Stimulated activated naive CD4-positive, alpha-beta T cell (primary cell): ENCODE measurements around the gene CD37.
"Not testable (repeated sequence)": the region's sequence is repeated elsewhere in the genome, so short reads cannot be mapped to it uniquely, and the experiment has no call there.

Experiments
- DNase-seq, 6 experiments: peaks; one replicate each; lab custom pipeline; 2025; lab: John Stamatoyannopoulos, UW

Gene CD37

DNA sequence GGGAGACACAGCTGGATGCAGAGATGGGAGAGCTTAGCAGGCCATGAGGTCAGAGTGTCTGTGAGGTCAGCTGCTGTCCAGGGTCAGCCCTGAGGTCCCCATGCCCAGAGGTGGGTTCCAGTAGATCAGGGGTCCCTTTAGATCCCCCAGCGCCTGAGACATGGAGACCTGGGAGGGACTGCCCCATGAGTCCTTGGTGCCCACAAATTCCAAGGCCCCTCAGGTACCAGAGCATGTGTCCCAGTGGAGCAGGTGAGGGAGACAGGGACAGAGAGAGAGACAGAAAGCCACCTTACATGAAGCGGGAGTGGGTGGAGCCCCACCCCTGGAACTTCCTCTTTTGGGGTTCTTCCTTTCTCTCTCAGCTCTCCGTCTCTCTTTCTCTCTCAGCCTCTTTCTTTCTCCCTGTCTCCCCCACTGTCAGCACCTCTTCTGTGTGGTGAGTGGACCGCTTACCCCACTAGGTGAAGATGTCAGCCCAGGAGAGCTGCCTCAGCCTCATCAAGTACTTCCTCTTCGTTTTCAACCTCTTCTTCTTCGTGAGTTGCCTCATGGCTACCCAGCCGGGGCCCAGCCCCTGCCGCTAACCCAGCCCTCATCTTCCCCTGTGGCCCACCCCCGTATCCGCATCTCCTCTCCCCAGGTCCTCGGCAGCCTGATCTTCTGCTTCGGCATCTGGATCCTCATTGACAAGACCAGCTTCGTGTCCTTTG lies at the start of gene CD37:
Gene CD37, plus strand, starts transcription at position 336 of the 713 bp plus-strand sequence. Its CDS starts 135 bp downstream, at position 471.
- peak; percentile 16 to 71 (median 56) for DNase-seq

DNA sequence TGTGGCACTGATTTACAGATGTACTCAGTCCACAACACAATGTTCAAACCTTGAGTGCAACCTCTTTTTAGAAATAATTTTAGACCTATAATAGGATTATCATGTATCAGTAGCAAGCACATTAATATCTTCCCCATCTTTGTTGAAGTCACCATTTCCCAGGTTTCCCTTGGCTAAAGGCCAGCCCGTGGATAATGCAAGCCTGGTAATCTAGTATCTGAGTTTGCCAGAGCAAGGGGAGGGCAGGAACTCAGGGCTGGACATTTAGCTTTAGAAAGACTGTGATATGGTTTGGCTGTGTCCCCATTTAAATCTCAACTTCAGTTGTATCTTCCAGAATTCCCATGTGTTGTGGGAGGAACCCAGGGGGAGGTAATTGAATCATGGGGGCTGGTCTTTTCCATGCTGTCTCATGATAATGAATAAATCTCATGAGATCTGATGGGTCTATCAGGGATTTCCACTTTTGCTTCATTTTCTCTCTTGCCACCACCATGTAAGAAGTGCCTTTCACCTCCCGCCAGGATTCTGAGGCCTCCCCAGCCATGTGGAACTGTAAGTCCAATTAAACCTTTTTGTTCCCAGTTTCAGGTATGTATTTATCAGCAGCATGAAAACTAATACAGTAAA lies 48.0 kb upstream of the CD37 start:
- no peak for DNase-seq

DNA sequence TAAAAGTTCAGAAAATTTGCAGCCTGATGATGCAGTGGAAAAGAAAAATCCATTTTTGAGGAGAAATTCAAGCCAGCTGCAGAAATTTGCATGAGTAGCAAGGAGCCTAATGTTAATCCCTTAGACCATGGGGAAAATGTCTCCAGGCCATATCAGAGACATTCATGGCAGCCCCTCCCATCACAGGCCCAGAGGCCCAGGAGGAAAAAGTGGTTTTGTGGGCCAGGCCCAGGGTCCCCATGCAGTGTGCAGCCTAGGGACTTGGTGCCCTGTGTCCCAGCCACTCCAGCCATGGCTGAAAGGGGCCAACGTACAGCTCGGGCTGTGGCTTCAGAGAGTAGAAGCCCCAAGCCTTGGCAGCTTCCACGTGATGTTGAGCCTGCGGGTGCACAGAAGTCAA lies 47.0 kb upstream of the CD37 start:
- not testable (repeated sequence) for DNase-seq

DNA sequence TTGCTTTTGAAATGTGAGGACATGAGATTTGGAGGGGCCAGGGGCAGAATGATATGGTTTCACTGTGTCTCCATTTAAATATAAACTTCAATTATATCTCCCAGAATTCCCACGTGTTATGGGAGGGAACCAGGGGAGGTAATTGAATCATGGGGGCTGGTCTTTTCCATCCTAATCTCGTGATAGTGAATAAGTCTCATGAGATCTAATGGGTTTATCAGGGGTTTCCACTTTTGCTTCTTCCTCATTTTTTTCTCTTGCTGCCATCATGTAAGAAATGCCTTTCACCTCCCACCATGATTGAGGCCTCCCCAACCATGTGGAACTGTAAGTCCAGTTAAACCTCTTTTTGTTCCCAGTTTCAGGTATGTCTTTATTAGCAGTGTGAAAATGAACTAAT lies 45.9 kb upstream of the CD37 start:
- DNase-seq, result not testable (repeated sequence)

DNA sequence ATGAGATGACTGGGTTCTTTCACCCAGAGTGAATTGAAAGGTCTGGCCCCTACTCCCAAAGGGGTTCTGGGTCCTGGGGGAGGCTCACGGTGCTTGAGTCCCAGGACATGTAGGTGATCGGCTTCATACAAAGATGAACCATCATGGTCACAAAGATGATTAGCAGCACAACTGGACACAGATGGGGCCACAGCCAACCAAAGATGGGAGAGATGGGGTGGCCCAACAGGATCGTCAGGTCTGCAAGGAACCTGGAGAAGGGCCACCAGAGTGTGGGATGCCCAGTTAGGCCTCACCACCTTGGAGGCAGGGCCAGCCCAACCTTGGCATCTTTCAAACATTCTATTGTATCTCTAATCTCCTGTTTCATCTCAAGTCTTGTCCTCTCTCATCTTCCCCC lies 44.7 kb upstream of the CD37 start:
- no peak for DNase-seq

- no peak for DNase-seq
Observed at GRCh38 chr19:49294401-49294800, 40.8 kb upstream of the CD37 start.

GRCh38 chr19:49295208-49295880 lies 39.9 kb upstream of the CD37 start:
- no peak for DNase-seq

GRCh38 chr19:49297403-49297802 lies 37.8 kb upstream of the CD37 start:
- DNase-seq, result no peak

- DNase-seq, result not testable (repeated sequence)
Observed at GRCh38 chr19:49298653-49299052, 36.6 kb upstream of the CD37 start.

- peak in 5 of 6 experiments; percentile 52 to 69 (median 65) for DNase-seq
Observed at GRCh38 chr19:49301165-49301865, 33.9 kb upstream of the CD37 start.

DNA sequence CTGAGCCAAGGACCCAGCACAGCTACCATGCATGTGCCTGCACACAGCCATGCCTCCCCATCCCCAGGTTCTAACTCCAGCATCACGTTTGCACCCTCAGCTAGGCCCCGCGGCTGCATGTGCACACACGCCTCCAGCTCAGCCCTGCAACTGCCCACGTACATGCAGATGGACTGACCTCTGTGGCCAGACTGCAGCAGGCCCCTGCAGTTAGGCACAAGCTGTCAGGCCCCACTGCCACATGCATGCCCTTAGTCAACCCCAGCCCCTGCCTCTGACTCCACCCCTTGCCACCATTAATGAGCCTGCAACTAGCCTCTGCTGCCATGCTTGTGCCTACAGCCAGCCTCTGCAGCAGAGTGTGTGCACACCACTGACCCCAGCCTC lies 33.3 kb upstream of the CD37 start:
- DNase-seq, result no peak

DNA sequence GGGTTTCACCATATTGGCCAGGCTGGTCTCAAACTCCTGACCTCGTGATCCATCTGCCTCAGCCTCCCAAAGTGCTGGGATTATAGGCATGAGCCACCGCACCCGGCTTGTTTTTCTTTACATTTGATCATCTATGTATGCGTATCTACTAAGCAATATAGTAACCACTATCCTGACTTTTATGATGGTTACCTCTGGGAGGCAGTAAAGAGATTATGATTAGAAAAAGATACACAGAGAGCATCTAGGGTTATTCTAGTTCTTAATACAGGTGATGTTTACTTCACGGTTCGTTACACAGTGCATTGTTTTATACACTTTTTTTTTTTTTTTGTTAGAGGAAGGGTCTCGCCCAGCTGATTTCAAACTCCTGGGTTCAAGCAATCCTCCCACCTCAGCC lies 28.5 kb upstream of the CD37 start:
- DNase-seq, result peak in 1 of 6 experiments; percentile 2

- DNase-seq, result no peak
Observed at GRCh38 chr19:49309087-49309486, 26.1 kb upstream of the CD37 start.

DNA sequence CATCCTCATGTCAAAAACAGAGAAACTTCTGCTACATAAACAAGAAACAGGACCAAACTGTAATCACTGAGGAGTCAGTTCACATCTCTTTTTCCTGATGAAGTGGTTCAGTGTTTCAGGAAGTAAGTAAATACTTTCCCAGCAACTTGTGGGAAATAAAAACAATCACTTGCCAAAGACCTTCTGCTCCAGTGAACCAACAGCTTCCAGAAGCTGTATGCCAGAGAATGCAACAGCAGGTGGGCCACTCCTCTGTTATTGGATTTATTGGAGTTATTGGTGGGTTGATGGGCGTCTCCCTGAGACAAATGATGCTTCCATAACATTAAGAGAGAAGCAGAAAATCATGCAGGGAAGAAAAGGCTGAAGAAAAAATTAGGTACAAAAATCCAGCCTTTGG lies 20.1 kb upstream of the CD37 start:
- no peak for DNase-seq

GRCh38 chr19:49316284-49316683 lies 18.9 kb upstream of the CD37 start:
- DNase-seq, result no peak

DNA sequence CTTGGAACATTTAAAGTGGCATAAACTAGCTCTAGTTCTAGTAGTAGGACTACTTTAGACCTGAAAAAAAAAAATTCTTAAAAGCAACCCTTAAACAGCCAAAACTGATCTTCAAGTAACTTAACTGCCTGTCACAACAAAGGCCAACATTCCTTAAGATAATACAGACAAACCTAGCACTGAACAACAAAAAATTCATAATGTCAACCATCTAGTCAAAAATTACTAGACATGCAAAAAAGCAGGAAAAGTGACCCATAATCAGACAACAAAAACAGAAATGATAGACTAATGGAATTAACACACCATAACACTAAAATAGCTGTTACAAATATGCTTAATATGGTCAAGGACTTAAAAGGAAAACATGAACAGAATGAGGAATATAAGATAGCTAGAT lies 16.9 kb upstream of the CD37 start:
- DNase-seq, result no peak

DNA sequence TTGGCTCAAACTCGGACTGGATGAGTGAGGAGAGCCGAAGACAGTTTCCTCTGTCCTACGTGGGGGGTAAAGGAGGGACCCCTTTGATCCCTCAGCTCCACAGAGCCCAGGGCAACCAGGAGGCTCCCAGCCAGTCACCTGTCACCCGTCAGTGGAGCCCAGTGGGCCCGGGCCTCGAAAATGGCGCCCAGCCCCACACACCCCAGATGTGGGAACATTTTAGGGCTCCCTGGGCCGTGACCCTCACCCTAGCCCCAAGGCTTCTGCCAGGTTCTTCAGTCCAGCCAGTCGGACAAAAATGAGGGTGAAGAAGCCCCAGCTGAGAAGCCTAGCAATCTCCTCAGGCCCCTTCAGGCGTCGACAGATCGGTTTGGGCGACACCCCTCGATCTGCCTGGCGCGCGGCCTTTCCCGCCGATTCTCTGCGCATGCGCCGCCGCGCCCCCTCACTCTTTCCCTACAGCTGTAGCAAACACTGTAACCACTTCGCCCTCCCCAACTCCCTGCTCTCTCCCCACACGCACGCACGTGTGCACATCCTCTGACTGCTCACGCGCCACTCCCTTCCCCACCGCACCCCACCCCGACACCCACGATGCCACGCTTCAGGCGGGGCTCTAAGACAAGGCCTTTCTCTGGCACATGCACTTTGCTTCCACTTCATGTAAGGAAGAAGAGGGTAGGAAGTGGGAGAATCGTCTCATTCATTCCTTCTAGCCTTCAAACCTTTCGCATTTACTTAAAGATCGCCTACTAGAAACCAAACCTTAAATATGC lies 10.2 kb upstream of the CD37 start, which contains the start of gene SLC6A16:
Gene SLC6A16, minus strand, starts transcription at position 391 of the 776 bp plus-strand sequence. CDS start 13,844 bp downstream, outside the sequence.
- no peak for DNase-seq

GRCh38 chr19:49325756-49326155 lies 9.4 kb upstream of the CD37 start:
- not testable (repeated sequence) for DNase-seq

DNA sequence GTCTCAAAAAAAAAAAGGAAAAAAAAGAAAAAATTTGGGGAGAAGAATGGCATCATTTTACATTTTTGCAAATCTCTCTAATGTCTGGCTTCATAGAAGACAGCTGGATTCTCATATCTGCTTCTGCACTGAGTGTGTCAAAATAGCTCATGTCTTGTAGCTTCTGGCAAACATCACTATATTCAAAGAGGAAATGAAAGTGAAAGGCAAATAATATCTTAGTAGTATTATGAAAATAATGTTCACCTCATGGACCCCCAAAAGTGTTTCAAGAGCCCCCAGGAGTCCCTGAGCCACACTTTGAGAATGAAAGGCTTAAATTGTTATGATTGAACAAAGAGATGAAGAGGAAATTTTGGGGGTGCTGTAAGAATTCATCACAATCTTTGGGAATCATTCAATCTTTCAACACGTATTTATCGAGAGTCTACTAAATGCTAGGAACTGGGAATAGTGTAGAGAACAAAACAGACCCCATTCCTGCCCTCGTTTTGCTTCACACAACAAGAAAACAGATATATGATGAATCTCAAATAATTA lies 9.0 kb upstream of the CD37 start:
- DNase-seq, result no peak

DNA sequence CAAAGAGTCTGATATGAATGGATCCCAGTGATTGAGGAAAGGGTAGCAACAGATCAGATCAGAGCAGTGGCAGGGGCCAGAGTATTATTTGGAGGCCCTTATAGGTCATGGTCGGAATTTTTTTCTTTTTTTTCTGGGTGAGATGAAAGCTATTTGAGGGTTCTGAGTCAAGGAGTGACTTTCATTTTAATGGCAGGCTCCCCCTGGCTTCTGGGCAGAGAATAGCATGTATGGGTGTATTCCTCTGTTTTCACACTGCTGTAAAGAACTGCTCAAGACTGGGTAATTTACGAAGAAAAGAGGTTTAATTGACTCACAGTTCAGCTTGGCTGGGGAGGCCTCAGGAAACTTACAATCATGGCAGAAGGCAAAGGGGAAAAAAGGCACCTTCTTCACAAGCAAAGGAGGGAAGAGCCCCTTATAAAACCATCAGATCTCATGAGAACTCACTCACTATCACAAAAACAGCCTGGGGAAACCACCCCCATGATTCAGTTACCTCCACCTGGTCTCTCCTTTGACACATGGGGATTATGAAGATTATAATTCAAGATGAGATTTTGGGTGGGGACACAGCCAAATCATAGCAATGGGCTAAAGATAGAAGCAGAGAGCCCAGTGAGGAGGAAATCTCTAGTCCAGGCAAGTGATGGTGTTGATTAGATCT lies 7.2 kb upstream of the CD37 start:
- DNase-seq, result peak in 3 of 6 experiments; percentile 18 to 38 (median 38)

- no peak for DNase-seq
Observed at GRCh38 chr19:49328741-49329140, 6.5 kb upstream of the CD37 start.
